Measurements from ENCODE around the gene GUCD1.

The GUCD1 gene

DNA sequence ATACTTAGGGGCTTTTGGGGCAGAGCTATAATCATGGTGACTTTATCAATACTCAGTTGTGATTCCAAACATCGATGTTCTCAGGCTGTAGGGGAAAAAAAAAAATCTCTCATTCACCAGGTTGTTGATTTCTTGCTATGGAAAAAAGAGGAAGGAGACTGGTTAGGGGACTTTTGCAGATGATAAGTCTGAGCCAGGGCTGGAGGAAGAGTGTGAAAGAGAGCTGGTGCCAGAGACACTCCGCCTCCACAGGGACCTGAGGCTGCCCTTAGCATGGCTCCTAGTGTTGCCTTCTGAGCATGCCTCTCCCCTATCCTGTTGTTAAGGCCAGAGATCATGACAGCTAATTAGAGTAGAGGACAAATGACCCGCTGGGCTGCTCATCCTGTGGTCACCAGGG lies 42.9 kb downstream of the GUCD1 start:
- TF ChIP-seq, protein P1, sequence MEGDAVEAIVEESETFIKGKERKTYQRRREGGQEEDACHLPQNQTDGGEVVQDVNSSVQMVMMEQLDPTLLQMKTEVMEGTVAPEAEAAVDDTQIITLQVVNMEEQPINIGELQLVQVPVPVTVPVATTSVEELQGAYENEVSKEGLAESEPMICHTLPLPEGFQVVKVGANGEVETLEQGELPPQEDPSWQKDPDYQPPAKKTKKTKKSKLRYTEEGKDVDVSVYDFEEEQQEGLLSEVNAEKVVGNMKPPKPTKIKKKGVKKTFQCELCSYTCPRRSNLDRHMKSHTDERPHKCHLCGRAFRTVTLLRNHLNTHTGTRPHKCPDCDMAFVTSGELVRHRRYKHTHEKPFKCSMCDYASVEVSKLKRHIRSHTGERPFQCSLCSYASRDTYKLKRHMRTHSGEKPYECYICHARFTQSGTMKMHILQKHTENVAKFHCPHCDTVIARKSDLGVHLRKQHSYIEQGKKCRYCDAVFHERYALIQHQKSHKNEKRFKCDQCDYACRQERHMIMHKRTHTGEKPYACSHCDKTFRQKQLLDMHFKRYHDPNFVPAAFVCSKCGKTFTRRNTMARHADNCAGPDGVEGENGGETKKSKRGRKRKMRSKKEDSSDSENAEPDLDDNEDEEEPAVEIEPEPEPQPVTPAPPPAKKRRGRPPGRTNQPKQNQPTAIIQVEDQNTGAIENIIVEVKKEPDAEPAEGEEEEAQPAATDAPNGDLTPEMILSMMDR (IDR thresholded peaks at IDR 0.05; ENCODE audit: control extremely low read depth, extremely low read depth, low read depth, missing control alignments) = no peak
- ChIA-PET CTCF (interaction anchor here (1.4 to 2.7 kb wide), 2 partner anchors 8 to 10 kb away, joined by 3 to 9 read pairs; no protein-coding TSS in a partner anchor), POLR2A (no interaction called here)
- DNase-seq (ENCODE audit: extremely low spot score) = no peak

DNA sequence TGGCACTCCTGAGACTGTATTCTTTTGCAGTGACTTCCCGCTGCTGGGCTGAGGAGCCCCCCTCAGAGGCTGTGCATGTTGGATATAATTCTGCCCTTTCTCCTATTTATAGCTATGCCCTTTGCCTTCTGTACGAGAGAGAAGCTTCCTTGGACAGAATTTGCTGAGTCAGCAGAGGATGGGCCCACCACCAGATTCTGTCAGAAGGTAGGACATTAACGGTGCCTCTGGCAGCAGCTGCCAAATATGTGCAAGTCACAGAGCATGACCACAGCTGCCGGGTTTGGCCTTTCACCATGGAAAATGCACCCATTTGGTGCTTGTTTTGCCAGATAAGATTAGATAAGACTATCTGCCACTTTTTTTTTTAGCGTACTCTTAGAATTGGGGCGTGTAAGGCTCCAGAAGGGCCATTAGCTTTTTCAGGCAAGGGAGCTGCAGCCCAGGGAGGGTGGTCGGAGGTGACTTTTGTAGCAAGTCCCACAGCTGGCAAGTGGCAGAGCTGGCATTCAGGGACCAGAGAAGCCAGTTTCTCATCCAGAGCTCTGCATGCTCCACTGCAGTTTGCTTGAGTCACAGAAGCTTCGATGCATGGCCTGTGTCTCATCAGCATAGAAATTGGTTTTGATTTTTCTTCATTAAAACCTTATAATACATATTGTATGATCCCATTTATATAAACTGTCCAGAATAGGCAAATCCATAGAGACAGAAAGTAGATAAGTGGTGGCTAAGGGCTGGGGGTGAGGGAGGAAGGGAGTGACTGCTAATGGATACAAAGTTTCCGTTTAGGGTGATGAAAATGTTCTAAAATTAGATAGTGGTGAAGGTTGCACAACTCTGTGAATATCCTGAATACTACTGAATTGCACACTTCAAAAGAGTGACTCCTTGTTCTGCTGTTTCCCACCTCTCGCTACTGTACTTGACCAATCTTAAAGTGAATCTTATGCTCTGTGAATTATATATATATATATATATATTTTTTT lies 44.0 kb downstream of the GUCD1 start:
- DNase-seq (ENCODE audit: extremely low spot score) = no peak
- ChIA-PET CTCF (interaction anchor here (0.6 to 2.7 kb wide), 3 partner anchors 11 to 42 kb away, joined by 3 to 9 read pairs (median 4); no protein-coding TSS in a partner anchor), POLR2A (no interaction called here)
- TF ChIP-seq, protein P1 (IDR thresholded peaks at IDR 0.05; ENCODE audit: control extremely low read depth, extremely low read depth, low read depth, missing control alignments) = no peak

DNA sequence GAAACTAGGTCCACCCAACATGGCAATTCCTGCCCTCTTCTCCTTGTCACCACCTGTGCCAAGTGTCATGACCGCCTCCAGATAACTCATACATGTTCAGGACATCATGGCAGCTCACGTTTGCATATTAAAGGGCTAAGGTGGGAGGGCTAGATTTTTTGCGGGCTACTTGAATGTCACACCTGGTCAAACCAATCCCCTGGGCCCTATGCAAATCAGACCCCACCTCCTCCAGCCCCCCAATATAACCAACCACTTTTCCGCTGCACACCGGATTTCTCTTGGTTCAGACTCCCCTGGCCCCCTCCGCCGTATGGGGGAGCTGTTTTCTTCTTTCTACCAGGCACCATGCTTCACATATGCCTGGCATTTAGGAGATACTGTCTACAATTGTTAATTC lies 47.2 kb downstream of the GUCD1 start:
- ChIA-PET CTCF (interaction anchor here (1.0 to 5.3 kb wide), 8 partner anchors 9 to 174 kb away, joined by 3 to 41 read pairs (median 4); no protein-coding TSS in a partner anchor), POLR2A (interaction anchor here (0.7 to 0.8 kb wide), 2 partner anchors 47 to 774 kb away, joined by 3 to 4 read pairs; partner anchors contain the start of gene GUCD1)
- TF ChIP-seq, protein P1 (IDR thresholded peaks at IDR 0.05; ENCODE audit: control extremely low read depth, extremely low read depth, low read depth, missing control alignments) = no peak
- no peak for DNase-seq (ENCODE audit: extremely low spot score)

DNA sequence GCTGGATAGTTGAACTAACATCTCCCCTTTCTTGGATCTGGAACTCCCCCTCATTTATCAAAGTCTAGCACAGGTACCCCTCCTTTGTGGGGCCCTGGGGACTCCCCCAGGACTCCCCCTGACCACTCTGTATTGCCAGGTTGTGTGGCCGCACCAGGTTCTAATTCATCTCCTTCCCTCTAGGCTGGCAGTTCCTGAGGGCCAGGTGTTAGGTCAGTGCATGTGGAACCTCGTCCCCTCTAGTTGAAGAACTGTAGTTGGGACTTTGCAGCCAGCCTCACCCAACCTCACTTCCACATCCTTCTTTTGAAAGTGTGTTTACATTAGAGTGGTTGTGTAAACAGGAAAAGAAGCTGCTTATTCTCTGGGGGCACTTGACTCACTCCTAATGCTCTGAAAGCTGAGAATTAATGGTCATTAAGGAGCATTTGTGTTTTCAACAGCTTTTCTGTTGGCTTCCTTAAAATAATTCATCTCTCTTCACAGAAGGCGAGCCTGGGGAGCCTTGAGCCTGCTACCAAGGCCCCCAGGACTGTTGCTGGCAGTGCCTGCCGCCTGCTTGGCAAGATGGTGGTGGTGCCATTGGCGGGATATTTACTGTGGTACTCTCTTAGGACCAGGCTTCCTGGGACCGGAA lies 48.0 kb downstream of the GUCD1 start:
- DNase-seq (ENCODE audit: extremely low spot score) = no peak
- POLR2A ChIA-PET = interaction anchor here (0.8 kb wide), 1 partner anchor 48 kb away, joined by 3 read pairs; the partner anchor contains the start of gene GUCD1
- TF ChIP-seq, protein P1 (IDR thresholded peaks at IDR 0.05; ENCODE audit: control extremely low read depth, extremely low read depth, low read depth, missing control alignments) = no peak
- CTCF ChIA-PET = interaction anchor here (1.0 to 5.3 kb wide), 9 partner anchors 8 to 174 kb away, joined by 3 to 41 read pairs (median 5); no protein-coding TSS in a partner anchor

DNA sequence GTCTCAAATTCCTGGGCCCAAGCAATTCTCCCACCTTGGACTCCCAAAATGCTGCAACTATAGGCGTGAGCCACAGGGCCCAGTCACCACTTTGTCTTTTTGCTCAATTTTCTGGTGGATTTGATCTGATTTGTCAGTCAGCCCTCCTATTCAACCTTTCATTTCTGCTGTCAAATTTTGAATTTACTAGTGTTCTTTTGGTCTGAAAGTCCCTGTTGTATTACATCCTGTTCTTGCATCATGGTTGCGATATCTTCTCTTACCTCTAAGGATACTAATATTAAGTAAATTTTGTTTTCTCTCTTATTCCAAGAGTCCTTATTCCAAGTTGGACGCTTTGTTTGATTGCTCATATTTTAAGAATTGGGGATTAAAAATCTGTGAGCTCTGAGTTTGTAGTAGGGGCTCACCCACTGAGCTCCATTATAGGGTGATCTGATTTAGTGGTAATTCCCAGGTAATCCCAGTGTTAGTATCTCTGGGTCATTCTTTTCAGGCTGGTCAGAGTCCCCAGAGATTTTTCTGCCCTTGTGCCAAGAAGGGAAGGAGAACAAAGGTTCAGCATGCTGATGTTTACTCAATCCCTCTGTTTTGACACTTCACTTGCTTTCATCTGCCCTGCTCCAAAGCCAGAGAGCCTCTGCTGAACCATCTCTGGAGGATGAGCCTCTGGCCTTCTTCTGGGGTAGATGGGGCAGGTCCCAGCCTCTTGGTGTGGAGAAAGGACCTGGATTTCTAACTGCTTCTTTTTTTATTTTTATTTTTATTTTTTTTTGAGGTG lies 49.8 kb downstream of the GUCD1 start:
- POLR2A ChIA-PET = interaction anchor here (1.2 kb wide), 1 partner anchor 75 kb away, joined by 3 read pairs; no protein-coding TSS in a partner anchor
- CTCF ChIA-PET = interaction anchor here (1.0 to 5.3 kb wide), 6 partner anchors 19 to 114 kb away, joined by 3 to 41 read pairs (median 6); no protein-coding TSS in a partner anchor
- TF ChIP-seq, protein P1 (IDR thresholded peaks at IDR 0.05; ENCODE audit: control extremely low read depth, extremely low read depth, low read depth, missing control alignments) = no peak
- DNase-seq (ENCODE audit: extremely low spot score) = no peak

Data from GM10248 (cell line).